ENCODE data around the gene NID2.

The NID2 gene

GRCh38 chr14:52068615-52069306, at the start of gene NID2:
Gene NID2 (minus strand): TSS chr14:52069059. CDS start chr14:52068994, 65 bp downstream.
- DNase-seq = peak; percentile 17

GRCh38 chr14:52117111-52117832, 48.4 kb upstream of the NID2 start:
- no peak for DNase-seq

GRCh38 chr14:52115286-52115685, 46.4 kb upstream of the NID2 start:
- no peak for DNase-seq

- DNase-seq = no peak
Measured at GRCh38 chr14:52112336-52113018, 43.6 kb upstream of the NID2 start.

- DNase-seq = no peak
Measured at GRCh38 chr14:52111583-52111982, 42.7 kb upstream of the NID2 start.

- DNase-seq = no peak
Measured at GRCh38 chr14:52110441-52111086, 41.7 kb upstream of the NID2 start.

GRCh38 chr14:52108823-52109222, 40.0 kb upstream of the NID2 start:
- DNase-seq = no peak

- DNase-seq = no peak
Measured at GRCh38 chr14:52106840-52107239, 38.0 kb upstream of the NID2 start.

- no peak for DNase-seq
Measured at GRCh38 chr14:52103416-52103815, 34.6 kb upstream of the NID2 start.

GRCh38 chr14:52095794-52096193, 26.9 kb upstream of the NID2 start:
- no peak for DNase-seq

GRCh38 chr14:52095336-52095735, 26.5 kb upstream of the NID2 start:
- DNase-seq = no peak

- DNase-seq = no peak
Measured at GRCh38 chr14:52094546-52095271, 25.9 kb upstream of the NID2 start.

GRCh38 chr14:52091928-52092327, 23.1 kb upstream of the NID2 start:
- DNase-seq = no peak

- no peak for DNase-seq
Measured at GRCh38 chr14:52090936-52091335, 22.1 kb upstream of the NID2 start.

- no peak for DNase-seq
Measured at GRCh38 chr14:52089218-52089617, 20.4 kb upstream of the NID2 start.

- DNase-seq = no peak
Measured at GRCh38 chr14:52086711-52087110, 17.9 kb upstream of the NID2 start.

GRCh38 chr14:52082903-52083302, 14.0 kb upstream of the NID2 start:
- DNase-seq = no peak

GRCh38 chr14:52081964-52082363, 13.1 kb upstream of the NID2 start:
- DNase-seq = no peak

- no peak for DNase-seq
Measured at GRCh38 chr14:52080808-52081755, 12.2 kb upstream of the NID2 start.

GRCh38 chr14:52080158-52080800, 11.4 kb upstream of the NID2 start:
- DNase-seq = no peak

All from activated CD4-positive, alpha-beta T cell treated with anti-CD3 and anti-CD28 coated beads, Interleukin-2, amount 50 U/mL, for 1 hour (primary cell).